ENCODE results near the gene CXXC5. TPM values are rescaled to one million over a fixed set of nuclear protein-coding genes. Genes with fewer than 3 reads are reported as not detected.

The CXXC5 gene
- total RNA-seq, 1 donor from 2014 or later, result 1.5 TPM

DNA sequence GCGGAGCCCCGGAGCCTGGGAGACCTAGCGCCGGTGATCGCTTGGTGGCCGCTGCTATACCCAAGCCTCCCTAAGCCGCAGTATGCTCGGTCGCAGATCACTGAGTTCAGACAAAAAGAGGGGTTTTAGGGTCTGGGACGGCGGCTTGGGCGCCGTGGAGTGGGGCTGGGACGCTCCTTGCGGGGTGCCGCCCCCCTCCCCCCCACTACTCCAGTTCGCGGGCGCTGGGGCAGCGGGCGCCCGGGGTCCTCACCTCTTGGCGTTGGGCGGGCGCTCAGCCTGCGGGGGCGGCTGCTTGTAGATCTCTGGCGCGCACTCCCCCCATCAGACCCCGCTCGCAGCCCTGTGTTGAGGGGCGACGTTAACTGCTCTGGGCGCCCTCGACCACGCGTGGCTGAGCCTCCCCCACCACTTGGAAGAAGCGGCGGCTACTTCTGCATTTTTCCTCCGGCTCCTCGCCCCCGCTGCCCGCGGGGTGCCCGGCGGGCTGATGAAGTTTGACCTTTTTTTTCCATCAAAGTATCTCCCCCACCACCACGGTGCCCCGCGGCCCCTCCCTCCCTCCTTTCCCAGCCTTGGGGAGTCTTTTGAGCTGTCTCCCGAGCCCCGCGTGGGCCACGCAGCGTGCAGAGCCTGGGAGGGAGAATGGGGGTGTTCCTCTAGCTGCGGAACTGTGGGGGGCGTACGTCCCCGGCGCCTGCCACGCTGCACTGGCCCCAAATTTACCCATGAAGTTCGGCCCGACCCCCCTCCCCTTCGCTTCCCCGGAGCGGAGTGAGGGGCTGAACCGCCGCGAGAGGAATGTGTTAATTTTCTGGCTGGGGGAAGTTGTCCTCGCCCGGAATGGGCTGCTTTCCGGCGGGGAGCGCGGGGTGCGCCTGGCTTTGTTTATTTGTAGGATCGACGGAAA, 1.2 kb downstream of the CXXC5 start:
- intact Hi-C loops (cut with micrococcal nuclease), result loop anchor here (1.0 to 5.0 kb wide), 2 partner anchors 13 to 458 kb away; no protein-coding TSS in a partner anchor

- intact Hi-C loops (cut with micrococcal nuclease), result no loop called here
Measured at GRCh38 chr5:139650031-139650688, 2.0 kb downstream of the CXXC5 start.

- intact Hi-C loops (cut with micrococcal nuclease), result no loop called here
Measured at GRCh38 chr5:139650689-139651042, 2.5 kb downstream of the CXXC5 start.

- intact Hi-C loops (cut with micrococcal nuclease), result no loop called here
Measured at GRCh38 chr5:139651043-139651834, 3.1 kb downstream of the CXXC5 start.

- intact Hi-C loops (cut with micrococcal nuclease), result loop anchor here (2.0 kb wide), 1 partner anchor 17 kb away; no protein-coding TSS in a partner anchor
Measured at GRCh38 chr5:139651853-139652787, 4.0 kb downstream of the CXXC5 start.

GRCh38 chr5:139652788-139653241, 4.7 kb downstream of the CXXC5 start:
- intact Hi-C loops (cut with micrococcal nuclease), result loop anchor here (2.0 kb wide), 1 partner anchor 16 kb away; no protein-coding TSS in a partner anchor

- intact Hi-C loops (cut with micrococcal nuclease), result loop anchor here (2.0 kb wide), 1 partner anchor 15 kb away; no protein-coding TSS in a partner anchor
Measured at GRCh38 chr5:139653616-139654015, 5.5 kb downstream of the CXXC5 start.

DNA sequence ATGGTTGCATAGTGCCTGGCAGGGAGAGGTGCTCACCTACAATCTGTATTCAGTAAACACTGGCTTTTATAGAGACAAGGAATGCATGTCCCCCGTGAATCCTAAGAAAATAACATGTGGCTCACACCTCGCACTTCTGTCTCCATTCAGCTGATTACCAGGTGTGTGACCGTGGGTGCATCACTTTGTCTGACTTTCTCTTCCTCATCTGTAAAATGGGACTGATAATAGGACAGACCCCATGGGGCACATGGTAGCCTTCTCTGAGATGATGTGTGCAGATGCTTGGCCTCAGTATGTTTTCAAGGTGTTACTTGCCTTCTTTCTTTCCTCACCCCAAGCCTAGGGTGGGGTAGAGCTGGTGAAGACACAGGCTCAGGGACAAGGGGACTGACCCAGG, 6.3 kb downstream of the CXXC5 start:
- intact Hi-C loops (cut with micrococcal nuclease), result no loop called here

DNA sequence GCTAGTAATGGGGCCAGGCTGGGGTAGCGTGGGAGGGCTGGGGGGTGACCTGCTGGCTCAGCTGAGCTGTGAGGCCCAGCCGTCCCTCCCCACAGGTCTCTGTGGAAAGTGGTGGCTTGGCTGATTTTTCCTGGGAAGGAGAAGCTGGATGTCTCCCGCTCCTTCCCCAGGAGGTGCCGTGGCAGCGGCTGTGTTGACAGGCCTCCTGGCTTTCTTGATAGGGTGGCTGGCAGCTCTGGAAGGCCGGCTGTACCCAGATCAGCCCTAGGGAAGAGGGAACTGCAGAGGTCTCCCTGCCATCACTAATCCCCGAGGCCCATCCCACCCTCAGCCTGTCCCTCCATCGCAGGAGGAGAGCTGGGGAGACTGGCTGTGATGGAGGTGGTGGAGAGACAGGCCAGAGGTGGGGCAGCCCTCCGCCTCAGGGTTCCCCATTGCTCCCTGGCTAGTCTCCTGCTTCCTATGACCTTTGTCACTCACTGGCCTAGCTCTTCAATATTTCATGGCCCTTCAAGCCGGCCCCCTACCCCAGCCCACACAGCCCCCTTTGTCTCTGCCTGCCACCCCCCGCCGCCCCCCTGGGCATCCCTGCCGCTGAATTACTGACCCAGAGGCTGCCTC, 6.8 kb downstream of the CXXC5 start:
- intact Hi-C loops (cut with micrococcal nuclease), result no loop called here

DNA sequence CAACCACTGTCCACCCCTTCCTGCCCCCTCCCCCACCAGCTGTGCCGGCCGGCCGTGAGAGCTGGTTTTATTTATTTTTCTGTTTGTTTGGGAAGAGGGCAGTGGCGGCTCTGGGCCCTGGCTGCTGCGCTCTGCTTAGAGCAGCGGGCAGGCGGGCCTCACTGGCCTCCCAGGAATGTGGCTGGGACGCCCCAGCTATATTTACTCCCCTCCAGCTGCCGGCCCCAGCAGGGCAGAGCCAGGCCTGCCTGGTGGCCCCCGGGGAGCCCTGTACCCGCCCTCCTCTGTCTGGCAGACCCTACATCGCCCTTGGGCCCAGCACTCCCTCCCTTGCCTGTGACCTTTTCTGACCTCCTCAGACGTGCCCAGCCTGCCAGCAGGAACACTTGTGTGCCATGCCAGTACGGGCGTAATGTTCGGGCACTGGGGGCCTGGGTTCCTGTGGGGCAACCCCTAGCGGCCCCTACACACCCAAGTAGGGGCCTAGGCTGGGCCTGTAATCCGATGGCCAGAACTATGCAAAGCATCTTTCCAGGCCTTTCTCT, 7.7 kb downstream of the CXXC5 start:
- intact Hi-C loops (cut with micrococcal nuclease), result no loop called here

DNA sequence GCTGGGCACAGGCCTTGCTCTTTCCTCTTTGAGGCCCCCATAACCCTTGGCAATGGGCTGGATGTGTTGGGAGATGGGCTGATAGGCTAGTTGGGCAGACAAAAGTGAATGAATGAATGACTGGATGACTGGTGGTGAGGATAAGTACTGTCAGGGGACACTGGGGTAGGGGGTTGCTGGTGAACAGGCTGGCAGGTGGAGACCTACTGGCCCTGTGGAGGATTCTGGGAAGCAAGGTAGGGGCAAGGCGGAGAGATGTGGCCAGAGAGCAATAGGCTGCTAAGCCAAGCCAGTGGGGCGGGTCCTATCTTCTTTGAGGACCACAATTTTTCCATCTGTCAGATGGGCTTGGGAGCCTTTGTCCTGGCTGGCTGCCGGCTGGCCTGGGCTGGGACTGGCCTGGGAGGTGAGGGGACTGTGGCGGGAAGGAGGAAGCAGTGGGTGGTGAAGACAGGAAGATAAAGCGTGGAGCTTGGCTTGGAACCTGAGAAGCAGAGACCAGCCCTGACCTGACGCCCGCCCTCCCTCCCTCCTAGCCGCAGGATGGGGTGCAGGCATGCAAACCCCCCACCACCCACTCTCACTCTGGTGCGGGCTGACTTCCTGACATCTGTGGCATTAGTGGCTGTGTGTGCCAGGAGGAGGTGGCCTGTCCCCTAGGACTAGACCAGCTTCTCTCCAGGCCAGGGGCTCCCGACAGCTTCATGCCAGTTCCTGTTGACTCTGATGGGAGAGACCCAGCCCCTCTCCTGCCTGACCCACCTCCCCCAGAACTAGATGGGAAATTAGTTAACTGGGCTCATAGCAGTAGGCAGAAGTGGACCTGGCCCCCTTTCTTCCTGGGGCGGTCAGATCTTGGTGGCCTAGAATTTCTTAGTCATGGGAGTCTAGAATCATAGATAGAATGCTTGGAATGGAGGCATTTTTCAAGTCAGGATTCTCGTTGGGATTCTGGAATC, 9.5 kb downstream of the CXXC5 start:
- intact Hi-C loops (cut with micrococcal nuclease), result no loop called here

DNA sequence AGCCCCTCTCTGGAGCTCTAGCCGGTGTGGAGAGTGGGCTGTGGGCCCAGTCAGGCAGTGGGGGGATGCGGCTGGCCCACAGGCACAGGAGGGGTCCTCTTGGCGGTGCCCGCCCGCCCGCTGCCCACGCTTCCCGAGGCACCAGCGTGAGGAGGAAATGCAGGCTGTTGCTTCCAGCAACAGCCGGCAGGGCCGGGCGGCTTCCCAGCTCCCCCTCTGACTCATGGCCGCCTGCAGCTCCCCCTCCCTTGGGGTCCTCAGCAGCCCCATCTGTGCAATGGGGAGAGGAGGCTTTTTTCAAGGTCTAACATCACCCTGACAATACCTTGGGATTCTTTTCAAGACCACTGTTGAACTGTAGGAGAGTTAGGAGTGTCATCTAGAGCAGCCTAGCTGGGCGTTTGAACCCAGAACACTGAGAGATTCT, 10.4 kb downstream of the CXXC5 start:
- intact Hi-C loops (cut with micrococcal nuclease), result no loop called here

DNA sequence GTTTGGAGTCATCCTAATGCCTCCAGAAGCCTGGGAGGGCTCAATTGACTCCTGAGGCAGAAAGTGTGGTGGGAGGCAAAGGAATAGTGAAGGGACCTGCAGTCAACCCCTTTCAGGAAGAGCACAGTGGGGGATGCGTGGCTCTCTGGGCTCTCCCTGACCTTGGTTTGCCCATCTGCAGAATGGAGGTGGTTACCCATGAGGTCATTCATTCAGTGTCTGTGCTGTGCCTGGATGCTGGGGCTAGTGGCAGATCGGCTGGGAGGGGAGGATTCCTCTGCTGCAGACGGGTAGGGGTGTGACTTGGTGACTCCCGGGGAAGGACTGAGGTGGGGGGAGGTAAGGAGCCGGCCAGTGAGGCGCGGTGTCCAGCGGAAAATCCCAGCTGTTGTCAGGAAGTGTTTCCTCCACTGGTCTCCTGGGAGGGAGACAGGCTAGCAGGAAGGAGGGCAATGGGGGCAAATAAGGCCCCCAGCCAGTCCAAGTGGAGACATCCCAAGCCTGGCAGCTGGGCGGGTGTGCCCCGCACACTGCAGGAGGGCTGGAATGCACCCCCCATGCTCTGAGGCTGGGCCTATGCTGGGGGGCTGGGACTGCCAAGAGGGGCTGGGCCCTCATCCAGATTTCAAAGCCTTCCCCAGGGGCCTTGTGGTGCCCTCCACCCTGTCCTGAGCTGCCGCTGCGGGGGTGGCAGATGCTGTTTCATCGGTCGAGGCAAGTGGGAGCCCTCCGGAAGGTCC, 10.9 kb downstream of the CXXC5 start:
- intact Hi-C loops (cut with micrococcal nuclease), result no loop called here

GRCh38 chr5:139659695-139660101, 11.5 kb downstream of the CXXC5 start:
- intact Hi-C loops (cut with micrococcal nuclease), result no loop called here

DNA sequence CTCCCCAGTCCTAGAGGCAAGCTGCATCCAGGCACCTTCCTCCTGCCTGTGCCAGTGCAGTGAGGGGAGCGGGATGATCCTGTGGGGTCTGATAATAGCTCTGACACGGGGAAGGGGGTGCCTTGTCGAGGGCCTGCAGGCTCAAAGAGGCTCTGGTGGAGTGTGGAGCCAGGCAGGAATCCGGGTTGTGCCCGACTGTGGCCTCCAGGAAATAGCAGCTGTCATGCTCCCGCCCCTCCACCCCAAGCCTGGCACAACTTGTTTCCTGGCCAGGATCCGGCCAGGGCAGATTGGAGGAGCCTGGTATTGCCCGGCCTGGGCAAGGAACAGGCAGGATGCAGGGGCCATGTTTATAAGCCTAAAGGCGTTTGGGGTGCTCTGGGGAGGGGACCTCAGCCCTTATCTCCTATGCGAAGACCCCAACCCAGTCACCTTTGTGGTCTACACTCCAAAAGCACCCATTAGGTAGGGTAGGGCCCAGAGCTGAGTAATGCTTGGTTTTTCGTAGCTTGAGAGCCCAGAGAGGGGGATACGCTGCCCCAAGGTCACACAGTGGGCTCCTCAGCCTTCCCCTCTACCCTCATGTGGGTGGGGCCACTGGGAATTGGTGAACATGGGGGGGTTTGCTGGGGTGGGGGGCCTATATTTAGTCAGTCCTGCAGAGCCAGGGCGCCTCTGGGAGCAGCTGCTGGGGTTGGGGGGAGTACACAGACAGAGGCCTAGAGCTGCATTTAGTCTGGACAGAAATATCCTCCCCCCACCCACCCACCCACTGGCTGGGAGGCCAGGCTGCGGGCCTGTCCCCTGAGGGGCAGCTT, 12.2 kb downstream of the CXXC5 start:
- intact Hi-C loops (cut with micrococcal nuclease), result no loop called here

GRCh38 chr5:139660923-139661814, 13.0 kb downstream of the CXXC5 start:
- intact Hi-C loops (cut with micrococcal nuclease), result no loop called here
